ENCODE data around the gene LITAFD. TPM values are rescaled to one million over a fixed set of nuclear protein-coding genes. Genes with fewer than 3 reads are reported as not detected.
A peak's percentile ranks its signal among the peaks of the same experiment; 100 is the strongest.

LITAFD gene
- polyA plus RNA-seq, 6 donors from 2014 or later, result not detected

GRCh38 chr16:8850279-8850885 is 31.8 kb upstream of the LITAFD start:
- Mint-ChIP-seq H3K27ac (peak overlapping the region in 5 of 6 donors; percentile 27 to 95 (median 87)), H3K9me3 (no peaks in the 10 kb centered on the region), H3K27me3 (no peaks in the 10 kb centered on the region), H3K36me3 (peaks cover 0 to 16% of the 10 kb centered on the region in 2 donors), H3K4me3 (peak overlapping the region in 1 of 8 donors; percentile 51), H3K4me1 (peaks cover 13 to 24% (median 14%) of the 10 kb centered on the region in 3 donors)
- DNase-seq, result no peak
- peak; percentile 25 to 47 for ATAC-seq (ENCODE audit: low read depth in 2 of 2)

- H3K36me3 Mint-ChIP-seq, result peaks cover 0 to 16% of the 10 kb centered on the region in 2 donors
- no peak for ATAC-seq (ENCODE audit: low read depth in 2 of 2)
- H3K9me3 Mint-ChIP-seq, result no peaks in the 10 kb centered on the region
- peak overlapping the region in 4 of 6 donors; percentile 27 to 89 (median 50) for H3K27ac Mint-ChIP-seq
- no peaks in the 10 kb centered on the region for H3K27me3 Mint-ChIP-seq
- peak overlapping the region in 1 of 8 donors; percentile 6 for H3K4me3 Mint-ChIP-seq
- H3K4me1 Mint-ChIP-seq, result peaks cover 13 to 26% (median 14%) of the 10 kb centered on the region in 3 donors
- DNase-seq, result no peak
Measured at GRCh38 chr16:8851761-8852403, 30.3 kb upstream of the LITAFD start.

- no peaks in the 10 kb centered on the region for H3K9me3 Mint-ChIP-seq
- no peaks in the 10 kb centered on the region for H3K27me3 Mint-ChIP-seq
- DNase-seq (no peak), ATAC-seq (ENCODE audit: low read depth in 2 of 2) (no peak)
- peaks cover 0 to 16% of the 10 kb centered on the region in 2 donors for H3K36me3 Mint-ChIP-seq
- peaks cover 14 to 27% (median 15%) of the 10 kb centered on the region in 3 donors for H3K4me1 Mint-ChIP-seq
- H3K4me3 Mint-ChIP-seq, result no peak overlapping the region
- peak overlapping the region in 2 of 6 donors; percentile 10 to 32 for H3K27ac Mint-ChIP-seq
Measured at GRCh38 chr16:8852534-8852933, 29.6 kb upstream of the LITAFD start.

GRCh38 chr16:8853150-8853549 is 29.0 kb upstream of the LITAFD start:
- Mint-ChIP-seq H3K4me3 (no peak overlapping the region), H3K27me3 (no peaks in the 10 kb centered on the region), H3K4me1 (peaks cover 18 to 27% (median 22%) of the 10 kb centered on the region in 3 donors), H3K27ac (peak overlapping the region in 2 of 6 donors; percentile 32 to 58), H3K9me3 (no peaks in the 10 kb centered on the region), H3K36me3 (peaks cover 0 to 21% of the 10 kb centered on the region in 2 donors)
- ATAC-seq (ENCODE audit: low read depth in 2 of 2) (no peak), DNase-seq (no peak)

GRCh38 chr16:8853611-8854010 is 28.5 kb upstream of the LITAFD start:
- Mint-ChIP-seq H3K27me3 (no peaks in the 10 kb centered on the region), H3K27ac (peak overlapping the region in 2 of 6 donors; percentile 12 to 29), H3K4me3 (no peak overlapping the region), H3K36me3 (peaks cover 0 to 24% of the 10 kb centered on the region in 2 donors), H3K4me1 (peaks cover 18 to 27% (median 23%) of the 10 kb centered on the region in 3 donors), H3K9me3 (no peaks in the 10 kb centered on the region)
- no peak for DNase-seq
- ATAC-seq (ENCODE audit: low read depth in 2 of 2), result no peak

- DNase-seq (no peak), ATAC-seq (ENCODE audit: low read depth in 2 of 2) (no peak)
- H3K27me3 Mint-ChIP-seq, result no peaks in the 10 kb centered on the region
- H3K27ac Mint-ChIP-seq, result no peak overlapping the region
- peaks cover 0 to 18% of the 10 kb centered on the region in 2 donors for H3K36me3 Mint-ChIP-seq
- H3K4me1 Mint-ChIP-seq, result peaks cover 18 to 24% (median 23%) of the 10 kb centered on the region in 3 donors
- no peaks in the 10 kb centered on the region for H3K9me3 Mint-ChIP-seq
- H3K4me3 Mint-ChIP-seq, result no peak overlapping the region
Measured at GRCh38 chr16:8854298-8854948, 27.7 kb upstream of the LITAFD start.

GRCh38 chr16:8855051-8855786 is 26.9 kb upstream of the LITAFD start:
- no peak for ATAC-seq (ENCODE audit: low read depth in 2 of 2)
- H3K4me3 Mint-ChIP-seq, result peak overlapping the region in 1 of 8 donors; percentile 22
- peak overlapping the region in 4 of 6 donors; percentile 9 to 76 (median 54) for H3K27ac Mint-ChIP-seq
- no peaks in the 10 kb centered on the region for H3K27me3 Mint-ChIP-seq
- no peaks in the 10 kb centered on the region for H3K9me3 Mint-ChIP-seq
- peaks cover 15 to 19% (median 18%) of the 10 kb centered on the region in 3 donors for H3K4me1 Mint-ChIP-seq
- peaks cover 0 to 12% of the 10 kb centered on the region in 2 donors for H3K36me3 Mint-ChIP-seq
- DNase-seq, result no peak

GRCh38 chr16:8855972-8856371 is 26.2 kb upstream of the LITAFD start:
- H3K4me3 Mint-ChIP-seq, result no peak overlapping the region
- no peaks in the 10 kb centered on the region for H3K27me3 Mint-ChIP-seq
- peak overlapping the region in 2 of 6 donors; percentile 53 to 68 for H3K27ac Mint-ChIP-seq
- no peak for ATAC-seq (ENCODE audit: low read depth in 2 of 2)
- peaks cover 8 to 16% (median 11%) of the 10 kb centered on the region in 3 donors for H3K4me1 Mint-ChIP-seq
- H3K9me3 Mint-ChIP-seq, result no peaks in the 10 kb centered on the region
- H3K36me3 Mint-ChIP-seq, result peaks cover 0 to 12% of the 10 kb centered on the region in 2 donors
- DNase-seq, result no peak

- Mint-ChIP-seq H3K4me1 (peaks cover 19 to 34% (median 25%) of the 10 kb centered on the region in 3 donors), H3K4me3 (no peak overlapping the region), H3K27ac (peak overlapping the region in 3 of 6 donors; percentile 31 to 85 (median 51)), H3K36me3 (peaks cover 0 to 12% of the 10 kb centered on the region in 2 donors), H3K9me3 (no peaks in the 10 kb centered on the region), H3K27me3 (no peaks in the 10 kb centered on the region)
- DNase-seq (no peak), ATAC-seq (ENCODE audit: low read depth in 2 of 2) (no peak)
Measured at GRCh38 chr16:8858994-8859912, 22.9 kb upstream of the LITAFD start.

- peaks cover 28 to 44% (median 34%) of the 10 kb centered on the region in 3 donors for H3K4me1 Mint-ChIP-seq
- no peak overlapping the region for H3K4me3 Mint-ChIP-seq
- no peak for DNase-seq
- H3K27me3 Mint-ChIP-seq, result no peaks in the 10 kb centered on the region
- peaks cover 0 to 9% of the 10 kb centered on the region in 2 donors for H3K36me3 Mint-ChIP-seq
- ATAC-seq (ENCODE audit: low read depth in 2 of 2), result no peak
- H3K9me3 Mint-ChIP-seq, result no peaks in the 10 kb centered on the region
- peak overlapping the region in 3 of 6 donors; percentile 31 to 72 (median 64) for H3K27ac Mint-ChIP-seq
Measured at GRCh38 chr16:8859913-8860881, 22.0 kb upstream of the LITAFD start.

GRCh38 chr16:8861563-8862308 is 20.4 kb upstream of the LITAFD start:
- ATAC-seq (ENCODE audit: low read depth in 2 of 2) (no peak), DNase-seq (no peak)
- peak overlapping the region in 1 of 8 donors; percentile 53 for H3K4me3 Mint-ChIP-seq
- peak overlapping the region in 3 of 6 donors; percentile 57 to 83 (median 66) for H3K27ac Mint-ChIP-seq
- peaks cover 0 to 7% of the 10 kb centered on the region in 2 donors for H3K36me3 Mint-ChIP-seq
- H3K9me3 Mint-ChIP-seq, result no peaks in the 10 kb centered on the region
- H3K4me1 Mint-ChIP-seq, result peaks cover 40 to 57% (median 48%) of the 10 kb centered on the region in 3 donors
- no peaks in the 10 kb centered on the region for H3K27me3 Mint-ChIP-seq

Measured in naive B cell (primary cell).